ENCODE measurements around the gene PRMT3.

GRCh38 chr11:20512869-20513268, 125.4 kb downstream of the PRMT3 start:
- TF ChIP-seq POLR2A (IDR thresholded peaks at IDR 0.05) = no peak
- TF ChIP-seq, protein P1, sequence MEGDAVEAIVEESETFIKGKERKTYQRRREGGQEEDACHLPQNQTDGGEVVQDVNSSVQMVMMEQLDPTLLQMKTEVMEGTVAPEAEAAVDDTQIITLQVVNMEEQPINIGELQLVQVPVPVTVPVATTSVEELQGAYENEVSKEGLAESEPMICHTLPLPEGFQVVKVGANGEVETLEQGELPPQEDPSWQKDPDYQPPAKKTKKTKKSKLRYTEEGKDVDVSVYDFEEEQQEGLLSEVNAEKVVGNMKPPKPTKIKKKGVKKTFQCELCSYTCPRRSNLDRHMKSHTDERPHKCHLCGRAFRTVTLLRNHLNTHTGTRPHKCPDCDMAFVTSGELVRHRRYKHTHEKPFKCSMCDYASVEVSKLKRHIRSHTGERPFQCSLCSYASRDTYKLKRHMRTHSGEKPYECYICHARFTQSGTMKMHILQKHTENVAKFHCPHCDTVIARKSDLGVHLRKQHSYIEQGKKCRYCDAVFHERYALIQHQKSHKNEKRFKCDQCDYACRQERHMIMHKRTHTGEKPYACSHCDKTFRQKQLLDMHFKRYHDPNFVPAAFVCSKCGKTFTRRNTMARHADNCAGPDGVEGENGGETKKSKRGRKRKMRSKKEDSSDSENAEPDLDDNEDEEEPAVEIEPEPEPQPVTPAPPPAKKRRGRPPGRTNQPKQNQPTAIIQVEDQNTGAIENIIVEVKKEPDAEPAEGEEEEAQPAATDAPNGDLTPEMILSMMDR (IDR thresholded peaks at IDR 0.05) = no peak
